Measurements from ENCODE around the gene LORICRIN.
"Not testable (repeated sequence)": the region's sequence is repeated elsewhere in the genome, so short reads cannot be mapped to it uniquely, and the experiment has no call there.

LORICRIN gene

GRCh38 chr1:153259387-153259786 lies at the start of gene LORICRIN:
LORICRIN (plus strand) TSS chr1:153259687; CDS start chr1:153260950, 1,263 bp downstream.
- peaks cover 54% of the 10 kb centered on the region for H3K27me3 ChIP-seq
- H3K4me1 ChIP-seq: peaks cover 37% of the 10 kb centered on the region
- no peaks in the 10 kb centered on the region for H3K36me3 ChIP-seq
- TF ChIP-seq Cebpa-rat (IDR thresholded peaks at IDR 0.05): no peak
- peak within 1 kb of the TSS; percentile 100 for H3K4me2 ChIP-seq
- no peak within 1 kb of the TSS for H3K9ac ChIP-seq
- no peak within 1 kb of the TSS for H3K27ac ChIP-seq
- H3K9me3 ChIP-seq: peaks cover 3% of the 10 kb centered on the region
- no peak within 1 kb of the TSS for H3K4me3 ChIP-seq
- H4K20me1 ChIP-seq: peaks cover 8% of the 10 kb centered on the region; the same call in 1 of the 2 replicates

GRCh38 chr1:153210206-153210605 lies 49.3 kb upstream of the LORICRIN start:
- peaks cover 20% of the 10 kb centered on the region for H3K4me1 ChIP-seq
- H3K36me3 ChIP-seq: no peaks in the 10 kb centered on the region
- TF ChIP-seq Cebpa-rat (IDR thresholded peaks at IDR 0.05): no peak
- H3K27ac ChIP-seq: no peak overlapping the region
- no peaks in the 10 kb centered on the region for H4K20me1 ChIP-seq
- no peaks in the 10 kb centered on the region for H3K9me3 ChIP-seq
- H3K4me2 ChIP-seq: no peak overlapping the region
- no peak overlapping the region for H3K4me3 ChIP-seq
- no peaks in the 10 kb centered on the region for H3K27me3 ChIP-seq
- H3K9ac ChIP-seq: no peak overlapping the region

- Histone ChIP-seq H3K27me3 (no peaks in the 10 kb centered on the region), H3K9ac (no peak overlapping the region), H3K9me3 (no peaks in the 10 kb centered on the region), H3K4me3 (no peak overlapping the region), H3K36me3 (no peaks in the 10 kb centered on the region), H3K4me2 (no peak overlapping the region), H3K27ac (no peak overlapping the region), H3K4me1 (peaks cover 22% of the 10 kb centered on the region), H4K20me1 (no peaks in the 10 kb centered on the region)
- no peak for TF ChIP-seq Cebpa-rat (IDR thresholded peaks at IDR 0.05)
These were observed 47.3 kb upstream of the LORICRIN start for GRCh38 chr1:153212201-153212600.

- H3K27me3 ChIP-seq: no peaks in the 10 kb centered on the region
These were observed 46.0 kb upstream of the LORICRIN start for GRCh38 chr1:153213519-153213918.

GRCh38 chr1:153217212-153217611 lies 42.3 kb upstream of the LORICRIN start, which contains the start of gene PRR9:
PRR9 (plus strand) TSS chr1:153217584; CDS start chr1:153218145, 561 bp downstream.
- Histone ChIP-seq H3K36me3 (no peaks in the 10 kb centered on the region), H3K27me3 (no peaks in the 10 kb centered on the region), H3K9ac (no peak within 1 kb of the TSS), H3K4me1 (peaks cover 22% of the 10 kb centered on the region), H3K9me3 (no peaks in the 10 kb centered on the region), H3K4me2 (peak within 1 kb of the TSS; percentile 13; the same call in 1 of the 2 replicates), H3K4me3 (no peak within 1 kb of the TSS), H4K20me1 (no peaks in the 10 kb centered on the region), H3K27ac (no peak within 1 kb of the TSS)
- TF ChIP-seq Cebpa-rat (IDR thresholded peaks at IDR 0.05): no peak

More at GRCh38 chr1:153213519-153213918, 46.0 kb upstream of the LORICRIN start:
- no peak overlapping the region for H3K27ac ChIP-seq
- no peaks in the 10 kb centered on the region for H3K36me3 ChIP-seq
- no peaks in the 10 kb centered on the region for H4K20me1 ChIP-seq
- H3K4me2 ChIP-seq: no peak overlapping the region
- no peaks in the 10 kb centered on the region for H3K9me3 ChIP-seq
- TF ChIP-seq Cebpa-rat (IDR thresholded peaks at IDR 0.05): no peak
- H3K4me3 ChIP-seq: no peak overlapping the region
- H3K9ac ChIP-seq: no peak overlapping the region
- peaks cover 25% of the 10 kb centered on the region for H3K4me1 ChIP-seq

- Histone ChIP-seq H3K27me3 (no peaks in the 10 kb centered on the region), H3K4me2 (no peak overlapping the region), H3K9ac (no peak overlapping the region), H3K4me1 (peaks cover 28% of the 10 kb centered on the region), H3K36me3 (no peaks in the 10 kb centered on the region), H3K9me3 (no peaks in the 10 kb centered on the region), H3K27ac (no peak overlapping the region), H3K4me3 (no peak overlapping the region), H4K20me1 (no peaks in the 10 kb centered on the region)
- no peak for TF ChIP-seq Cebpa-rat (IDR thresholded peaks at IDR 0.05)
These were observed 41.6 kb upstream of the LORICRIN start for GRCh38 chr1:153217744-153218416.

- TF ChIP-seq Cebpa-rat (IDR thresholded peaks at IDR 0.05): no peak
- H3K27ac ChIP-seq: no peak overlapping the region
- H4K20me1 ChIP-seq: no peaks in the 10 kb centered on the region
- no peak overlapping the region for H3K4me3 ChIP-seq
- H3K9me3 ChIP-seq: no peaks in the 10 kb centered on the region
- H3K4me2 ChIP-seq: peak overlapping the region; percentile 56
- peaks cover 29% of the 10 kb centered on the region for H3K4me1 ChIP-seq
- no peaks in the 10 kb centered on the region for H3K27me3 ChIP-seq
- H3K9ac ChIP-seq: no peak overlapping the region; the same call in 1 of the 2 replicates
- H3K36me3 ChIP-seq: no peaks in the 10 kb centered on the region
These were observed 38.7 kb upstream of the LORICRIN start for GRCh38 chr1:153220606-153221303.

- not testable (repeated sequence) for H3K36me3 ChIP-seq, H4K20me1 ChIP-seq, H3K27me3 ChIP-seq, H3K9ac ChIP-seq, H3K9me3 ChIP-seq, H3K4me3 ChIP-seq, H3K27ac ChIP-seq
- peaks cover 24% of the 10 kb centered on the region for H3K4me1 ChIP-seq
- 0 out of 2 replicates have a peak overlapping the region, but pooled peaks have one; percentile 11 for H3K4me2 ChIP-seq
These were observed 36.2 kb upstream of the LORICRIN start for GRCh38 chr1:153223040-153223891.

- no peaks in the 10 kb centered on the region for H4K20me1 ChIP-seq
- no peak overlapping the region for H3K27ac ChIP-seq
- H3K4me1 ChIP-seq: peaks cover 2% of the 10 kb centered on the region
- H3K9me3 ChIP-seq: no peaks in the 10 kb centered on the region
- no peaks in the 10 kb centered on the region for H3K27me3 ChIP-seq
- no peak for TF ChIP-seq Cebpa-rat (IDR thresholded peaks at IDR 0.05)
- H3K4me2 ChIP-seq: no peak overlapping the region
- H3K9ac ChIP-seq: no peak overlapping the region
- H3K4me3 ChIP-seq: no peak overlapping the region
- no peaks in the 10 kb centered on the region for H3K36me3 ChIP-seq
These were observed 31.7 kb upstream of the LORICRIN start for GRCh38 chr1:153227810-153228209.
